AG09319 (cell line): ENCODE data around the gene ZFR2.

Experiments used
- DNase-seq: peaks from one replicate; pipeline ENCODE4 v3.0.0-alpha.2; 2010; ENCODE audit warnings: low read depth; ENCODE audit errors: extremely low read depth
- TF ChIP-seq, protein P1 (sequence below): IDR thresholded peaks from 2 replicates; pipeline ENCODE4 v1.5.1; 2011; ENCODE audit warnings: low read depth, mild to moderate bottlenecking, inconsistent platforms, low read length, moderate library complexity

The ZFR2 gene

DNA sequence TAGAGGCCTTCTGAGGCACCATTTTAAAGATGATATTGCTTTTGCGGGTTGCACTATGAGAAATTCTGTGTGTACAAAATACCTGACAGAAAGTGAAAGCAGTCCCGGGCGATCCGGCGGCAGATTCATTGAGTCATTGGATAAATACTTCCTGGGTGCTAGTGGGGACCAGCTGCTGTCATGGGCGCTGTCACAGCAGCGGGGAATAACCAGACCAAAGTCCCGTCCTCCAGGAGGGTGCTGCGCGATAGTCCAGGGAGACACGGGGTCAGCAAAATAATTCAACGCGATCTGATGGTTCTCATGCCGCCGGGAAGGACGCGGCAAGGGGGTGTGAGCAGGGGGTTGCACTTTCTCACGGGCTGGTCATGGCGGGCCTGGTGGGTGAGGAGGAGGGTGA is 13.5 kb downstream of the ZFR2 start:
- TF ChIP-seq, protein P1, sequence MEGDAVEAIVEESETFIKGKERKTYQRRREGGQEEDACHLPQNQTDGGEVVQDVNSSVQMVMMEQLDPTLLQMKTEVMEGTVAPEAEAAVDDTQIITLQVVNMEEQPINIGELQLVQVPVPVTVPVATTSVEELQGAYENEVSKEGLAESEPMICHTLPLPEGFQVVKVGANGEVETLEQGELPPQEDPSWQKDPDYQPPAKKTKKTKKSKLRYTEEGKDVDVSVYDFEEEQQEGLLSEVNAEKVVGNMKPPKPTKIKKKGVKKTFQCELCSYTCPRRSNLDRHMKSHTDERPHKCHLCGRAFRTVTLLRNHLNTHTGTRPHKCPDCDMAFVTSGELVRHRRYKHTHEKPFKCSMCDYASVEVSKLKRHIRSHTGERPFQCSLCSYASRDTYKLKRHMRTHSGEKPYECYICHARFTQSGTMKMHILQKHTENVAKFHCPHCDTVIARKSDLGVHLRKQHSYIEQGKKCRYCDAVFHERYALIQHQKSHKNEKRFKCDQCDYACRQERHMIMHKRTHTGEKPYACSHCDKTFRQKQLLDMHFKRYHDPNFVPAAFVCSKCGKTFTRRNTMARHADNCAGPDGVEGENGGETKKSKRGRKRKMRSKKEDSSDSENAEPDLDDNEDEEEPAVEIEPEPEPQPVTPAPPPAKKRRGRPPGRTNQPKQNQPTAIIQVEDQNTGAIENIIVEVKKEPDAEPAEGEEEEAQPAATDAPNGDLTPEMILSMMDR, result no peak
- DNase-seq, result no peak

DNA sequence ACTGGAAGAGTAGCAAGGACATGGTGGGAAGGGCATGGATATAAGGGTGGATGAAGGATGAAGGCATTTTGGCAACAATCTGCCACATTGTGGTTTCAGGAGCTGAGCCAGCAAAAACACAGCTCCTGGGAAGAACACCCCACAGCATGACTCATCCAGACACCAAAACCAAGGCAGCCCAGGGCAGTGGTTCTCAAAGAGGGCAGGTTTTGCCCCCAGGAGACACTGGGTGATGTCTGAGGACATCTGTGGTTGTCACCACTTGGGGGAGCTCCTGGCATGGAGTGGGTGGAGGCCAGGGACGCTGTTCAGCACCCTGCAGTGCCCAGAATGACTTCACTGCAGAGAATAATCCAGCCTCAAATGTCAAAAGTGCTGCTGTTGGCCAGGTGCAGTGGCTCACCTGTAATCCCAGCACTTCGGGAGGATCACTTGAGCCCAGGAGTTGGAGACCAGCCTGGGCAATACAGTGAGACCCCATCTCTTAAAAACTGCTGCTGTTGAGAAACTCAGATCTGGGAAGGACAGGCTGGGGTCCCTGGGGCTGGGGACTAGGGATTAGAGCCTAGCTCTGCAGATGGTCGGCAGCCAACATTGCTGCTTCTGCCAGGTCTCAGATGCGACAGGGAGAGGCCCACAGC is 16.1 kb downstream of the ZFR2 start:
- peak; percentile 7 for DNase-seq

DNA sequence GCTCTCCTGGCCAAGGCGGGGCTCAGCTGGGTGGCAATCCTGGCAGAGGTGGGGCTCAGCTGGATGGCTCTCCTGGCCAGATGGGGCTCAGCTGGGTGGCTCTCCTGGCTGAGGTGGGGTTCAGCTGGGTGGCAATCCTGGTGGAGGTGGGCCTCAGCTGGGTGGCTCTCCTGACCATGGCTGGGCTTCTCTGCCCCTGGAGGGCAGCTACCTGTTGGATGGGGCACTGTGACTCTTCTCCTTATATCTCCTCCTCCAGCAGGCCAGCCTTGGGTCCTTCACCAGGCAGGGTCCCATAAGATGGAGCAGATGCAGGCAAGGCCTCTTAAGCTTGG is 16.7 kb downstream of the ZFR2 start:
- TF ChIP-seq, protein P1, result no peak
- no peak for DNase-seq

More for the DNA sequence above, 16.1 kb downstream of the ZFR2 start:
- TF ChIP-seq, protein P1, result no peak

DNA sequence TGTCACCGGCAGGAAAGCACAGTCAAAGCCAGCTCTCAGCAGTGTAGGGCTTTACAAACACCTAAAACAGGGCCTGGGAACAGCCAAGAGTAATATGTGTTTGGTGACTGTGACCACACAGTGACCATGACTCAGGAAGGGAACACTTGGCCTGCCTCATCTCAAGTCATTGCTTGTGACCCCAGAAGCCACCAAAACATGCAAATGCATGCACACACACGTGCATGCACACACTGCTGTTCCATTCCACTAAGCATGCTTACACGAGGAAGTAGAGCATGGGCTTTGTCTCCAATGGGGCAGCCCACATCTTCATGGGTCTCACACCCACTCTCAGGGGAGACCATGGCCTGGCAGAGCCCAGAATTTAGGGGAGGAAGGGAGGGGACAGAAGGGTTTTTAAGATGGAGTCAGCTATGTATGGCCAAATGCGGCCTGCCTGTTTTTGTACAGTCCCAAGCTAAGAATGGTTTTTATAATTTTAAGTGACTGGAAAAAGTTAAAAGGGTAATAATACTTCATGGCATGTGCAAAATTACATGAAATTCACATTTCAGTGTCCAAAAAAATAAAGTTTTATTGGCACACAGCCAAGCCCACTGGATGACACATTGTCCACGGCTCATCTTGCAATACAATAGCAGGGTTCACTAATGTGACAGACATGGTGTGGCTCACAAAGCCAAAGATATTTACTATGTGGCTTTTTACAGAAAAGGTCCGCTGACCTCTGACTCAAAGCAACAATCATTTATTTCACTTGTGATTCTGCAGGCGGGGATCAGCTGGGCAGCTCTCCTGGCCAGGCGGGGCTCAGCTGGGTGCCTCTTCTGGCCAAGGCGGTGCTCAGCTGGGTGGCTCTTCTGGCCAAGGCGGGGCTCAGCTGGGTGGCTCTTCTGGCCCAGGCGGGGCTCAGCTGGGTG is 17.3 kb downstream of the ZFR2 start:
- no peak for DNase-seq
- TF ChIP-seq, protein P1, result no peak

DNA sequence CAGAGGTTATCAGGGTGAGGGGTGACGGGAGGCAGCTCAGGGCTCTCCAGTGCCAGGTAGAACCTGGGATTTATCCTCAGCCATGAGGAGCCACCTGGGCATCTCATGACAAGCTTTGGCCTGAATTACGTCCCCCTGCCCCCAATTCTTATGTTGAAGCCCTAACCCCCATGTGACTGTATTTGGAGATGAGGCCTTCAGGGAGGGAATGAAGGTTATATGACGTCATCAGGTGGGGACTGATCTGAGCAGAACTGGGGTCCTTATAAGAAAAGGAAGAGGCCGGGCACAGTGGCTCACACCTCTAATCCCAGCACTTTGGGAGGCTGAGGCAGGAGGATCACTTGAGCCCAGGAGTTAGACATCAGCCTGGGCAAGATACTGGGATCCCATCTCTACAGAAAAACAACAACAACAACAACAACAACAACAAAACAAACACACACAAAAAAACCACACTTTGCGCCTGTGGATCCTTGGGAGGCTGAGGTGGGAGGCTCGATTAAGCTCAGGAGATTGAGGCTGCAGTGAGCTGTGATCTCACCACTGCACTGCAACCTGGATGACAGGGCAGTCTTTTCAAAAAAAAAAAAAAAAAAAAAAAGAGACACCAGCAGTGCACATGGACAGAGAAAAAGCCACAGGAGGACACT is 18.4 kb downstream of the ZFR2 start:
- TF ChIP-seq, protein P1, result no peak
- DNase-seq, result no peak

DNA sequence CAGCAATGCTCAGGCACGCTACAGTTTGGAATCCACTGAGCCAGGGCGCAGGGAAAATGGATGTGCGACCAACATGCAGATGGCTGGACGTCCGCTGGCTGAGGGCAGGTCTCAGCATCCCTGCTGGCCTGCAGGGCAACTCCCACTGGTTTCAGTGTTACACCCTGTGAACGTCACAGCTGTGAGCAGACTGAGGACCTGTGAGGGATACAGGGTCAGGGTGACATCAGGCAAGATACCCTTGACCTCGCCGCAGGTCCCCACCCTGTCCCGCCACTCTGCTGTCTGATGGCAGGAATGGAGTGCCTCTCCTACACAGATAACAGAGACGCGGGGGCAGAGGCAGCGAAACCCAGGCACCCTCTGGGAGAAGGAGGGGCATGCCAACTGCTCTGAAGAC is 19.1 kb downstream of the ZFR2 start:
- DNase-seq, result no peak
- TF ChIP-seq, protein P1, result no peak

DNA sequence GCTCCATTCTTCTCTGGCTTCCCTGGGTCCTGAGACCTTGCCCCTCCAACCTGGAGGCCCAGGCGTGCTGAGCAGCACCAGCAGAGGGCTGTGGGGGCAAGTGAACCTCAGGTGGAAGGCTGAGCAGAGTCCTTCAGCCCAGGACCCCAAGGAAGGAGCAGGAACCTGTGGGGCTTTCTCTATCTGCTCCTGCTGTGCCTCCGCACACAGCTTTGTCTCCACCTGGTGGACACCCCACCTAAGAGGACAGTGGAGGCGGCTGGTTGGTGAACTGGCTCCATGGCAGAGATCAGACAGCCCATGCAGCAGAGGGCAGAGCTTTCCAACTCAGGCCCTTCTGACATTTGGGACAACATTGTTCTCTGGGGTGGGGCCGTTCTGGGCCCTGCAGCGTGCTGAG is 19.7 kb downstream of the ZFR2 start:
- no peak for DNase-seq
- TF ChIP-seq, protein P1, result peak; percentile 15
